Measurements from ENCODE around the gene QSER1. TPM values are rescaled to one million over a fixed set of nuclear protein-coding genes. Genes with fewer than 3 reads are reported as not detected.

Gene QSER1
- total RNA-seq (10 to 100 TPM; 14.7 to 25.3 (median 19.4) TPM), polyA plus RNA-seq (1 to 10 TPM; 2.1 to 5.9 TPM)
- long read RNA-seq, donor 1, partial matches to known transcripts = 1 of 5 reads
- long read RNA-seq, donor 1, other reads (novel, unspliced or antisense) = 4 of 5 reads
- long read RNA-seq, donor 2, partial matches to known transcripts = 0 of 1 reads
- long read RNA-seq, donor 2, other reads (novel, unspliced or antisense) = 1 of 1 reads
- long read RNA-seq, donor 3, partial matches to known transcripts = 4 of 4 reads
- long read RNA-seq, donor 3, other reads (novel, unspliced or antisense) = 0 of 4 reads

DNA sequence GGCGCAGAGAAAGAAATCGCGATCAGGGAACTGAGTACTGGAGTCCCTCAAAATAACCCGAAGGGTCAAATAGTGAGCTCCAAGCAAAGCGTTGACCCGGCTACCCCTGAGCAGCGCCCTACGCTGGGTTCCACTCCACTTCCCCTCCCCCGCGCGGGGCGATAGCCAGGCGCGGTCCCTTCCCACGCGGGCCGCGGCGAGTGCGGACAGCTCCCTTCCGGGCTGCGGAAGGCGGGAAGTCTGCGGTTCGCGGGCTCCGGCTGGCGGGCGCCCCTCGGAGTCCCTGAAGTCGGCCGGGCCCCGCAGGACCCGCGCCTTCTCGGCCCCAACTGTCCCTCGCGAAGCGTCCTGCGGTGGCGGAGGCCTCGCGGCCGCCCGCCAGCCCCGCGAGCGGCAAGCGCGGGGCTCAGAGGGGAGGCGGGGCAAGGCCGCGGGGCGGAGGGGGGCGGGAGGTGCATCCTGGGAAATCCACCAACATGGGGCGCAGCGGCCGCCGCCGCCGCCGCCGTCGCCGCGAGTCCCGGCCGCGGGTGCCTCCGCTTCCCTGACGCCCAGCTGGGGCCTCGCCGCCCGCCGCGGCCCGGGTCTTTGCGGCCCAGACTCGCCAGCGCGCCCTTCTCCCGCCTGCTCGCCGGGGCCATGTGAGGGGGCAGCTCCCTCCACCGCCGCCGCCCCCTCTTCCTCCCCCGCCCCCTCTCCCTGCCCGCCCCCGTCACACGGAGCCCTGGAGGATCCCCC, at the start of gene QSER1:
Gene QSER1, plus strand, starts transcription at position 457 of the 738 bp plus-strand sequence. CDS start 315 bp downstream, outside the sequence.
- H3K27me3 ChIP-seq = no peaks in the 10 kb centered on the region
- WGBS, 4 donors = 0 to 1% (median 1%) methylated on average over 38 to 91 of the region's 91 CpGs
- H3K4me3 ChIP-seq = peak within 1 kb of the TSS; percentile 86 to 99 (median 92)
- intact Hi-C loops (cut with DNase I) = loop anchor here in 2 of 10 donors (5.0 to 10.0 kb wide), 2 partner anchors 142 to 145 kb away; partner anchors contain the start of gene TCP11L1 (in 2 of the 2)
- H3K36me3 ChIP-seq = no peaks in the 10 kb centered on the region
- TF ChIP-seq POLR2A (IDR thresholded peaks at IDR 0.05) = peak in 1 of 2 donors; percentile 70
- TF ChIP-seq, protein P1, sequence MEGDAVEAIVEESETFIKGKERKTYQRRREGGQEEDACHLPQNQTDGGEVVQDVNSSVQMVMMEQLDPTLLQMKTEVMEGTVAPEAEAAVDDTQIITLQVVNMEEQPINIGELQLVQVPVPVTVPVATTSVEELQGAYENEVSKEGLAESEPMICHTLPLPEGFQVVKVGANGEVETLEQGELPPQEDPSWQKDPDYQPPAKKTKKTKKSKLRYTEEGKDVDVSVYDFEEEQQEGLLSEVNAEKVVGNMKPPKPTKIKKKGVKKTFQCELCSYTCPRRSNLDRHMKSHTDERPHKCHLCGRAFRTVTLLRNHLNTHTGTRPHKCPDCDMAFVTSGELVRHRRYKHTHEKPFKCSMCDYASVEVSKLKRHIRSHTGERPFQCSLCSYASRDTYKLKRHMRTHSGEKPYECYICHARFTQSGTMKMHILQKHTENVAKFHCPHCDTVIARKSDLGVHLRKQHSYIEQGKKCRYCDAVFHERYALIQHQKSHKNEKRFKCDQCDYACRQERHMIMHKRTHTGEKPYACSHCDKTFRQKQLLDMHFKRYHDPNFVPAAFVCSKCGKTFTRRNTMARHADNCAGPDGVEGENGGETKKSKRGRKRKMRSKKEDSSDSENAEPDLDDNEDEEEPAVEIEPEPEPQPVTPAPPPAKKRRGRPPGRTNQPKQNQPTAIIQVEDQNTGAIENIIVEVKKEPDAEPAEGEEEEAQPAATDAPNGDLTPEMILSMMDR (IDR thresholded peaks at IDR 0.05) = peak in 1 of 12 donors; percentile 13
- H3K27ac ChIP-seq = peak within 1 kb of the TSS; percentile 90 to 98 (median 94)
- no peaks in the 10 kb centered on the region for H3K9me3 ChIP-seq
- peaks cover 0 to 32% (median 6%) of the 10 kb centered on the region in 12 donors for H3K4me1 ChIP-seq
- ATAC-seq = peak in 3 of 4 donors; percentile 82 to 91 (median 90)
- peak; percentile 76 to 87 (median 84) for DNase-seq

GRCh38 chr11:32843544-32843943, 49.1 kb upstream of the QSER1 start:
- DNase-seq (no peak), ATAC-seq (no peak)
- Histone ChIP-seq H3K36me3 (no peaks in the 10 kb centered on the region), H3K9me3 (peaks cover 0 to 5% (median 0%) of the 10 kb centered on the region in 12 donors), H3K4me3 (no peak overlapping the region), H3K27me3 (peaks cover 0 to 5% (median 0%) of the 10 kb centered on the region in 9 donors), H3K4me1 (no peaks in the 10 kb centered on the region), H3K27ac (no peak overlapping the region)
- intact Hi-C loops (cut with DNase I) = no loop called here
- TF ChIP-seq, protein P1 (IDR thresholded peaks at IDR 0.05) = no peak
- no peak for TF ChIP-seq POLR2A (IDR thresholded peaks at IDR 0.05)
- WGBS, 4 donors = 63 to 80% (median 72%) methylated on average over 3 of the region's 3 CpGs

GRCh38 chr11:32847511-32847910, 45.1 kb upstream of the QSER1 start:
- TF ChIP-seq, protein P1 (IDR thresholded peaks at IDR 0.05) = no peak
- TF ChIP-seq POLR2A (IDR thresholded peaks at IDR 0.05) = no peak
- intact Hi-C loops (cut with DNase I) = no loop called here
- no peak for ATAC-seq
- no peak overlapping the region for H3K4me3 ChIP-seq
- no peak overlapping the region for H3K27ac ChIP-seq
- DNase-seq = no peak
- 82 to 92% (median 86%) methylated on average over 2 of the region's 2 CpGs for WGBS, 4 donors
- no peaks in the 10 kb centered on the region for H3K27me3 ChIP-seq
- peaks cover 0 to 5% (median 0%) of the 10 kb centered on the region in 12 donors for H3K9me3 ChIP-seq
- peaks cover 0 to 17% (median 0%) of the 10 kb centered on the region in 12 donors for H3K4me1 ChIP-seq
- no peaks in the 10 kb centered on the region for H3K36me3 ChIP-seq

DNA sequence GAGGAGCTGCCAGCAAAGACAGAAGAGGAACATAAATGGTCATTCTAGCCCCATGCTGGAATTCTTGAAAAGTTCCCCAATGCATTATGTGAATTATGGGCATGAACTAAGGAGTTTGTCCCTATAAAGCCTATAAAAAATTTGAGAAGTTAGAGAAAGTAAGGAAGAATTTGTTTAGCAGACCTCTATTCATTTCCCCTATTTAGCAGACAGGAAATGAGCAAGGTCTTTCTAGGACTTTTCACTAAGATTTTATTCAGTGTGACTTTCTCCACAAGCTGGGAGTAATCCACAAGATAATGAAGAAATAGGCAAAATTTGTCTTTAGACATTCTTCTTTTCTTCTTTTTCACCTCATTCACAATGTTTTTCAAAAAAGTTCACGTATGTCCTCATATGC, 42.9 kb upstream of the QSER1 start:
- DNase-seq (no peak), ATAC-seq (no peak)
- Histone ChIP-seq H3K36me3 (no peaks in the 10 kb centered on the region), H3K27me3 (peaks cover 0 to 3% (median 0%) of the 10 kb centered on the region in 9 donors), H3K4me1 (peaks cover 0 to 17% (median 0%) of the 10 kb centered on the region in 12 donors), H3K27ac (no peak overlapping the region), H3K9me3 (peaks cover 0 to 5% (median 0%) of the 10 kb centered on the region in 12 donors), H3K4me3 (no peak overlapping the region)
- intact Hi-C loops (cut with DNase I) = no loop called here
- TF ChIP-seq, protein P1 (IDR thresholded peaks at IDR 0.05) = no peak
- no peak for TF ChIP-seq POLR2A (IDR thresholded peaks at IDR 0.05)
- 76 to 91% (median 79%) methylated on average over 1 of the region's 1 CpG for WGBS, 4 donors

Measured in heart left ventricle (tissue), 16 donors.